Activated T-helper 2 cell treated with anti-CD3 and anti-CD28 coated beads, Interferon-gamma antibody, Interleukin-2, Interleukin-4, amounts not matched to agents 10 μg/mL and 5 μg/mL and 100 μg/mL, durations not matched to agents 14 hours and 24 hours and 36 hours (primary cell): Measurements from ENCODE around the gene PLEK. TPM values are rescaled to one million over a fixed set of nuclear protein-coding genes. Genes with fewer than 3 reads are reported as not detected.
"Not testable (repeated sequence)": the region's sequence is repeated elsewhere in the genome, so short reads cannot be mapped to it uniquely, and the experiment has no call there.

ENCODE experiments used
- DNase-seq: peaks from one replicate; pipeline ENCODE4 v3.0.0; 2021; ENCODE audit warnings: low spot score
- H3K27ac Mint-ChIP-seq: one replicate; pipeline ENCODE4 v1.8.0; 2021; ENCODE audit warnings: mixed read lengths
- H3K27me3 Mint-ChIP-seq: one replicate; pipeline ENCODE4 v1.8.0; 2021; ENCODE audit warnings: low read depth, mixed read lengths
- H3K36me3 Mint-ChIP-seq: one replicate; pipeline ENCODE4 v1.8.0; 2021; ENCODE audit warnings: low read depth, mixed read lengths
- H3K4me1 Mint-ChIP-seq: one replicate; pipeline ENCODE4 v1.8.0; 2021; ENCODE audit warnings: low read depth, mixed read lengths
- H3K4me3 Mint-ChIP-seq: one replicate; pipeline ENCODE4 v1.8.0; 2021; ENCODE audit warnings: low read depth, mild to moderate bottlenecking, moderate library complexity, mixed read lengths
- H3K9me3 Mint-ChIP-seq: one replicate; pipeline ENCODE4 v1.8.0; 2021; ENCODE audit warnings: mixed read lengths
- intact Hi-C: fragments of 100-400 bp; cut with micrococcal nuclease; formaldehyde crosslinking; loops from one replicate; pipeline ENCODE4 v1.15.1; 2023
- total RNA-seq: library from RNA; stranded (reverse); gene quantifications from 2 replicates; pipeline ENCODE4 v1.2.3, GENCODE V29; 2022

PLEK gene
- total RNA-seq, 1 donor from 2014 or later, result 0.18 TPM

DNA sequence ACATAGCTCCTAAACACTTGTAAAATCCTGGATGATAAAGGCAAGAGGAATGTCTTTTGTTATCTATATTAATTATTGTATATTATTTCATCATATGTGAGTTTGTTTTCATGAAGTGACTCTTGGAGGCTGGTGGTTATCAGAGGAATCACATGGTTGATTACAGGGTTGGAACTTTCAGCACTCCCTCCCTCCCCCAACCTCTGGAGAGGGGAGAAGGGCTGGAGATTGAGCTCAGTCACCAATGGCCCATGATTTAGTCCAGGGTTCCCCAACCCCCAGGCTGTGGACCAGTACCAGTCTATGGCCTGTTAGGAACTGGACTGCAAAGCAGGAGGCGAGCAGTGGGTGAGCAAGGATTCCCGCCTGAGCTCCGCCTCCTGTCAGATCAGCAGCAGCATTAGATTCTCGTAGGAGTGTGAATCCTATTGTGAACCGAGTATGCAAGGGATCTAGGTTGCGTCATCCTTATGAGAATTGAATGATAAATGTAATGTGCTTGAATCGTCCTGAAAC lies 64.3 kb downstream of the PLEK start:
- Mint-ChIP-seq H3K36me3 (no peaks in the 10 kb centered on the region), H3K27ac (no peak overlapping the region), H3K9me3 (no peaks in the 10 kb centered on the region), H3K27me3 (peaks cover 8% of the 10 kb centered on the region), H3K4me1 (peaks cover 2% of the 10 kb centered on the region), H3K4me3 (no peak overlapping the region)
- intact Hi-C loops, result no loop called here
- no peak for DNase-seq

DNA sequence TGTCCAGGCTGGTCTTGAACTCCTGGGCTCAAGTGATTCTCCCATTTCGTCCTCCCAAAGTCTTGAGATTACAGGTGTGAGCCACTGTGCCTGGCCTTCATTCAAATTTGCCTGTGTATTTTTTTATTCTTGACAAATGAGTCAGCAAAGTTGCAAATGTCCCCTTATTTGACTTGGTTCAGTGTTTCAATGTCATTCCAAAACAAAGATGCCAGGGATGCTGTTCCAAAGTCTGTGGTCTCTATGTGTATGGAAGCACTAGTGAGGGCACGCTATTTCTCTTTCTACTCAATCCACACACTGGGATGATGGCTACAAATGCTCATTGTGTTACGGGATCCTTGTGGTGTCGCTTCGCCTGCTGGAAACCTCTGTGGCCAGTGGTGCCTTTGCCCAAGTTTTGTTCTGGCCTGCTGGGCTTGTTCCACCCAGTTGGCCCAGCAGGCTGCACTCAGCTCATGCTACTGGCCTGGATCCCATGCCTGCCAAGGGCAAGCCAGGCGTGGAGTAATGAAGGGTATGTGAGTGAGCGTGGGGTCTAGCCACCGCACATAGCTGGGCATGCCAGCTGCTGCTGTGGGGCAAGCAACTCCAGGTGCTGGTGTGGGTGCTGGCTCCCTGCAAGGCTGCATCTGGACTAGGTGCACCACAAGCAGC lies 66.4 kb downstream of the PLEK start:
- DNase-seq, result no peak
- intact Hi-C loops, result no loop called here
- Mint-ChIP-seq H3K4me1 (peaks cover 2% of the 10 kb centered on the region), H3K4me3 (no peak overlapping the region), H3K27me3 (peaks cover 13% of the 10 kb centered on the region), H3K36me3 (no peaks in the 10 kb centered on the region), H3K27ac (no peak overlapping the region), H3K9me3 (no peaks in the 10 kb centered on the region)

DNA sequence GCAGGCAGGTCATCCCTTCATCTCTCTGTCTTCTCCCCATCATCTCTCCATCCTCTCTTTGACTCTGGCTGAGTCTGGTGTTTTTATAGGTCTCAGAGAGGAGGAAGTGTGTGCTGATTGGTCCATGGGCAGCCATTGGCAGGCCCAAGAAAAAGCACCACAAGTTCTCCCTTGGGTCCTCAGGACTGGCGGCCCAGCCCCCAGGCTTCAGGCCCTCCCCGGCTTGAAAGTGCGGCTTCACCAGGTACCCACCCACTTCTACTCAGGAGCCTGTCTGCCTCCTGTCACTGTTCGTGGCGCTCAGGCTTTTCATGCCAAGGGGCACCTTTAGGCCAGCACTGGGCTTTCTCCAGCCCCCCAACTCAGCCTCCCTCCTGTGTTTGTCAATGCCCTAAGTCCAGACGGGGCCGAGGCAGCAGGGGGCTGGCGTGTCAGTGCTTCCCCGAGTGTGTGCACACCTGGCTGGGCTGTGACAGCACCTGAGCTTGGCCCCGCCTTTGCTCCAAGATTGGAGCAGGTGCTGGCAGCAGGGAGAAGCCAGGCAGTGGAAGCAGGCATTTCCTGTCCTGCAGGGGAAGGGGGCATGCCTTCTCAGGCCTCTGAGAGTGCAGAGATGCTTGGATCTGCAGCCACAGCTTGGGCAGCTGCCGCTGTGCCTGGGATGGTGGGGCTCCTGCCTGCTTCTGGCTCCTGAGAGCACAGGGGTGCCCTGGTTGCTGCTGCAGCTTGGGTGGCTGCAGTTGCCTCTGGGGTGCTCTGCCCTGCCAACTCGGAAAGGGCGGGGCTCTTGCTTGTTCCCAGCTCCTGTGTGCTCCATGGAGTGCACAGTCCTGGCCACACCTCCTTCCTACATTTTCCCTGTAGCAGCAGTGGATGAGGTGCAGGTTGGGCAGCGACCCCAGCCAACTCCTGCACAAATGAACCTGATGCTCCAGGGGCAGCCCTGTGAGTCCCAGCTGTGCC lies 67.9 kb downstream of the PLEK start:
- Mint-ChIP-seq H3K27me3 (peaks cover 15% of the 10 kb centered on the region), H3K9me3 (no peaks in the 10 kb centered on the region), H3K36me3 (no peaks in the 10 kb centered on the region), H3K27ac (no peak overlapping the region), H3K4me3 (no peak overlapping the region), H3K4me1 (no peaks in the 10 kb centered on the region)
- no peak for DNase-seq
- intact Hi-C loops, result no loop called here

DNA sequence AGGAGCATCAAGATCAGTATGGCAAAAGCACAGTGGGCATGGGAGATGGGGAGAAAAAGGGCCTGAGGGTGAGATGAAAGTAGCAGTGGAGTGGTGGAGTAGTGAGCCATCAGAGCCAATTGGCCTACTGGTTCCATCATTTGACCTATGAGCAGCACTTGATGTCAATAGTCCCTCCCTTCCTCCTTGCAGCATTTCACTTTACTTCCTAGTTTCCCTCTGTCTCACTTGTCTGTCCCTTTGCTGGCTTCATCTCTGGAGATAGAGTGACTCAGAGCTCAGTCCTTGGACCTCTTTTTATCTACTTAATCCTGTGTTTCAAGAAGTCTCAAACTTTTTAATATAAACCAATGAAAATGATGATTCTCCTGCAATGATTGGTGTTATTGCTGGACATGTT lies 69.9 kb downstream of the PLEK start:
- Mint-ChIP-seq H3K27me3 (peaks cover 15% of the 10 kb centered on the region), H3K9me3 (no peaks in the 10 kb centered on the region), H3K27ac (no peak overlapping the region), H3K36me3 (no peaks in the 10 kb centered on the region), H3K4me3 (no peak overlapping the region), H3K4me1 (no peaks in the 10 kb centered on the region)
- no peak for DNase-seq
- intact Hi-C loops, result no loop called here

DNA sequence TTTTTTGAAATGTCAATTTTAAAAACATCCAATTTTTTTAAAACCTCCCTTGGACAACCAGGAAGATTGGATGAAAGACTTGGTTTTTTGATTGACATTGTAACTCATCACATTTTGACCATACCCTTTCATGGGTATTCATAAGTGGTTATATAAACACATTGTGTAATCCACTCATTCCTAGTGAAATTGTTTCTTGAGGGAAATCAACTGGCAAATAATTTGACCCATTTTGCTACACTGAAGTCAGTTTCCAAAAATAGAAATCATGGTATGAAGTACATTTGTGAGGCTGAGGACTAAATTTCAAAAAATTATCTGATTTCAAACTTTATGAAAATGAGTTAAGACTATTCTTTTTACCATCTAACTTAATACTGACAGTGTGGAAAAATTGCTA lies 70.5 kb downstream of the PLEK start:
- Mint-ChIP-seq H3K4me1 (peaks cover 6% of the 10 kb centered on the region), H3K27ac (no peak overlapping the region), H3K27me3 (peaks cover 12% of the 10 kb centered on the region), H3K9me3 (no peaks in the 10 kb centered on the region), H3K36me3 (no peaks in the 10 kb centered on the region), H3K4me3 (no peak overlapping the region)
- no peak for DNase-seq
- intact Hi-C loops, result no loop called here

DNA sequence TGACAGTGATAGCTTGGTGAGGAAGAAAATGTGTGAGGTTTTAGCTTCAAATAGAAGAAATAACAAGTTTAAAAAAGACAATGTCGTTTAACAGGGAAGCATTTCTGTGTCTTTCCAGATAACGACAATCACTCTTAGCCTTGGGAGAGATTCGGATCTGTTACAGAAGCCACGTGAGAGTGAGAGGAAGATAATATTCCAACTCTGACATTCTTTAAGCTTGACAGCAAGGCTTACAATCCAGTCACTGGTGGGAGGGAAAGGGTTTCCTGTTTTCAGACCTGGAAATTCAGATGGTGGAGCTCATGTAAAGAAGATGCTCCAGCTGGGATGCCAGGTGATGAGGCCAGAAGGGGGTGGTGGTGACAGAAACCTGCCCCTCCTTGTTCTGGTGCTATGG lies 71.2 kb downstream of the PLEK start:
- Mint-ChIP-seq H3K4me1 (peaks cover 12% of the 10 kb centered on the region), H3K4me3 (no peak overlapping the region), H3K36me3 (no peaks in the 10 kb centered on the region), H3K27ac (no peak overlapping the region), H3K9me3 (no peaks in the 10 kb centered on the region), H3K27me3 (peaks cover 12% of the 10 kb centered on the region)
- intact Hi-C loops, result no loop called here
- no peak for DNase-seq

DNA sequence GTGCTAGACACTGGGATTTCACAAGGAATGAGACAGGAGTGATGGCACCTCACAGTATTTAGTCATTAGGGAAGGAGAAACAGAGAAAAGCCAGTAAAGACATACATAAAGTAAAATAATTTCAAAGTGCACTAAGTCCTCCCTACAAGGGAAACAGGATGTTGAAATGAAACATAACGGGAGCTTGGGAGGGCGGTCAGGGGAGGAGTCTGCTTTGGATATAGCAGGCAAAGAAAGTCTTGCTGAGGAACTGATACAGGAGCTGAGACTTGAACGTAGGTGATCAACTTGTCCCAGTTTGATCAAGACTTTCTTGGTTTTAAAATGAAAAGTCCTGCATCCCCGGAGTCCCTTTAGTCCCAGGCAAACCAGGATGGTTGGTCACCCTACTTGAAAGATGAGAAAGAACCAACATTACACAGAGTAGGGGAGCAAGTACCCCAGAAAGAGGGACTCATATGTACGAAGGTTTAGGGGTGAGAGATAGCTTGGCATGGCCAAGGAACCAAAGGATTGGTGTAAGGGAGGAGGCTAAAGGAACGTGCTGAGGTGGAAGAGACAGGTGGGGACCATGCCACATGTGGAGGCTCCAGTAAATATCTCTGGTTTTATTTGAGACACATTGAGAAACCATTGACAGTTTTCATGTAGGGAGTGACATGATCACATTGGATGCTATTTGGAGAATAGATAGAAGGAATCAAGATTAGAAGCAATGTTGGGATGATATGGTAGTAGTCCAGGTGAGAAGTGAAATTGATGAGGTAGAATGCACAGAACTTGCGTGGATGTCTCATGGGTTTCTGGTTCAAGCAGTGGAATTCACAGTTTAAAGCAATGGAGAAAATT lies 73.6 kb downstream of the PLEK start:
- intact Hi-C loops, result no loop called here
- Mint-ChIP-seq H3K36me3 (no peaks in the 10 kb centered on the region), H3K9me3 (no peaks in the 10 kb centered on the region), H3K27ac (no peak overlapping the region), H3K4me1 (peaks cover 16% of the 10 kb centered on the region), H3K27me3 (peaks cover 18% of the 10 kb centered on the region), H3K4me3 (no peak overlapping the region)
- no peak for DNase-seq

DNA sequence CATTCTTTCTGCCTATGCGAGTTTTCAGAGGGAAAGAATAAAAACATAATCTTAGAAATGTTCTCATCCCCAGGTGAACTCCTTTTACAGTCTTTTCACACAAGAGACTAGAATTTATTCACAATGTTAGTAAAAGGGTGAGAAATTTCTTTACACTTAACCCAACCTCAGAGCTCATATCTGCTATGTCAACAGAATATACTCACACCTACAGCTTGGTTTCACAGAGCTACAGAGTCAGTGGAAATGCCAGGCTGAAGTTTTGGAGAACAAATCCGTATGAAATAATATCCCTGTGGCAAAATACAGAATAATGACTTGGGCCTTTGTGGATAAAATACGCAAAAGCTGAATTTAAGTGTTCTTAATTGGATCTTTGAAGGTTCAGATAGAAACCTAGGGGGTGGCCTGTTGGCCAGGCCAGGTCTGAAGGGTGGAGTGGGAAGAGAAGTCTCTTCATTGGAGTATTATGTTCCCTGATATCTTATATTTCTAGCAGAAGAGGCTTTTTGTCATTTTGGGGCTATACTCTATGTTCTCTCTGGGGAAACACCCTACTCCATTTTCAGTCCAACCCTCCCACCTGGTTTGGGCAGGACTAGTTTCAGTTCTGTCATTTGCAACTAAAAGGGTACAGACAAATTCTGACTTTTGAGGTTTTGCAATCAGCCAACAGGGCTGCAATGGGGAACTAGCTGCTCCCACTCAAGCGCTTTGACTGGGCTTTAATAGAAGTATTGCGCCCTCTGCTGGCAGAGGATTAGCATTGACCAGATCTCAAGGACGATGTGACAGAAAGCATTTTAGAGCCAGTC lies 76.3 kb downstream of the PLEK start:
- no peaks in the 10 kb centered on the region for H3K36me3 Mint-ChIP-seq
- H3K27ac Mint-ChIP-seq, result peak overlapping the region; percentile 65
- DNase-seq, result peak; percentile 78
- no peaks in the 10 kb centered on the region for H3K9me3 Mint-ChIP-seq
- peaks cover 16% of the 10 kb centered on the region for H3K4me1 Mint-ChIP-seq
- peak overlapping the region; percentile 28 for H3K4me3 Mint-ChIP-seq
- H3K27me3 Mint-ChIP-seq, result peaks cover 15% of the 10 kb centered on the region
- intact Hi-C loops, result loop anchor here (1.0 to 10.0 kb wide), 8 partner anchors 17 to 319 kb away; partner anchors contain the start of genes APLF, FBXO48 and PNO1

DNA sequence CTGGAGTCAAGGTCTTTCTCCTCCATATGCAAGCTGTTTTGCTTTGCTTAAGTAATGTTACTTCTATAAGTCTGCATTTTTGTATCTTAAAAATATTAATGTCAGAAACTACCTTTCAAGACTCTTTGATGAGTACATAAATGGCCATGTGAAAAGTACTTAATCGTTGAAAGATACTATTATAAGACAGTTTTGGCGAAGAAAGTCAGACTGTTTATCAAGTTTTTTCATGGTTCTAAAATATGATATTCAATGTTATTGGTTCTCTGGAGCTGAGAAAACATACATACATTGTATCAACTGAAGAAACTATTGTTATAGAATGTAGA lies 76.9 kb downstream of the PLEK start:
- Mint-ChIP-seq H3K9me3 (no peaks in the 10 kb centered on the region), H3K27ac (no peak overlapping the region), H3K4me1 (peaks cover 16% of the 10 kb centered on the region), H3K4me3 (no peak overlapping the region), H3K27me3 (peaks cover 13% of the 10 kb centered on the region), H3K36me3 (no peaks in the 10 kb centered on the region)
- no peak for DNase-seq
- intact Hi-C loops, result loop anchor here (1.0 to 10.0 kb wide), 8 partner anchors 18 to 320 kb away; partner anchors contain the start of genes APLF, FBXO48 and PNO1

DNA sequence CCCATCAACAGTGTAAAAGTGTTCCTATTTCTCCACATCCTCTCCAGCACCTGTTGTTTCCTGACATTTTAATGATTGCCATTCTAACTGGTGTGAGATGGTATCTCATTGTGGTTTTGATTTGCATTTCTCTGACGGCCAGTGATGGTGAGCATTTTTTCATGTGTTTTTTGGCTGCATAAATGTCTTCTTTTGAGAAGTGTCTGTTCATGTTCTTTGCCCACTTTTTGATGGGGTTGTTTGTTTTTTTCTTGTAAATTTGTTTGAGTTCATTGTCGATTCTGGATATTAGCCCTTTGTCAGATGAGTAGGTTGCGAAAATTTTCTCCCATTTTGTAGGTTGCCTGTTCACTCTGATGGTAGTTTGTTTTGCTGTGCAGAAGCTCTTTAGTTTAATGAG lies 81.3 kb downstream of the PLEK start:
- H3K9me3 Mint-ChIP-seq, H3K4me3 Mint-ChIP-seq, H3K4me1 Mint-ChIP-seq, DNase-seq, H3K27ac Mint-ChIP-seq, H3K36me3 Mint-ChIP-seq, H3K27me3 Mint-ChIP-seq: not testable (repeated sequence)
- intact Hi-C loops, result loop anchor here (10.0 kb wide), 2 partner anchors 162 to 292 kb away; partner anchors contain the start of gene PNO1
